Fibroblast of skin of left biceps (primary cell): Measurements from ENCODE around the gene CEP112.

Experiments used
- DNase-seq, 2 experiments: peaks; one replicate each; pipeline ENCODE4 v3.0.0-alpha.2; 2013; ENCODE audit warnings: low read depth in 2 of 2

Gene CEP112

DNA sequence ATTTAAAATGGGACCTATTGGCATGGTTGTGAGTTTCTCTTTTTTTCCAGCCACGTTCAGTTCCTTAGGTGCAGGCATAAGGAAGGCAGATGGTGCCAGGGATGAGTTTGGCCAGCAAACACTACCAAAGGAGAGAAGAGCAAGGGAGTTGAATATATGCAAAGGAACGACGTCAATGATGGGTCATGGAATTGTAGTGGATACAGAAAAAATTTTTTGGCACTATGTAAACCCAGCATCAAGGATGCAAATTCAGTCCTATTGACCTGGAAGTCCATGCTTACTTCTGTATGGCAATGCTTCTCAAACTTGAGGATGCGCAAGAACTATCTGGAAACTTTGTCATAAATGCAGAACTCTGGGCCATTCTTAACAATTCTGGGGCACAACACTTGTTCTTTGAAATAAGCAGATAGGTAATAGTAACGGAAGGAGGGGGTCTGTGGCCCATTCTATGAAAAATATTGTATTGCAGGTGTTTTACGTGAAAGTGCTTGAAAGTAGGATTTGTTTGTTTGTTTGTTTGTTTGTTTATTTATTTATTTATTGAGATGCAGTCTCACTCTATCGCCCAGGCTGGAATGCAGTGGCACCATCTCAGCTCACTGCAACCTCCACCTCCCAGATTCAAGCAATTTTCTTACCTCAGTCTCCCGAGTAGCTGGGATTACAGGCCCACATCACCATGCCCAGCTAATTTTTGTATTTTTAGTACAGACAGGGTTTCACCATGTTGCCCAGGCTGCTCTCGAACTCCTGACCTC lies 19.3 kb upstream of the CEP112 start:
- no peak for DNase-seq

DNA sequence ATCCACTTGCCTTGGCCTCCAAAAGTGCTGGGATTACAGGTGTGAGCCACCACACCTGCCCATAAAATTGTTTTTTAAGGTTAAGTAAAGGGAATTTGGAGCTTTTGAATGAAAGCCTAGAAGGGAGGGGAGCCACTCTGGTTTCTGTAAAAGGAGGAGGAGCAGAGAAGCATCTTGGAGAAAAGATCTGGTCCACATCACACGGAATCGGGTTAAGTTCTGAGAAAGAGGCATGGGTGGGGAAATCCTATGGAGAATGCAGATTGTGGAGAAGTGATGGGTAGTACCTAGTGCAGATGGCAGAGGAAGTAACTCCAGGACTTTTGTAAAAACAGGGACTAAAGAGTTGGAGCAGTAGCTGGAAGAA lies 18.3 kb upstream of the CEP112 start:
- DNase-seq: no peak

DNA sequence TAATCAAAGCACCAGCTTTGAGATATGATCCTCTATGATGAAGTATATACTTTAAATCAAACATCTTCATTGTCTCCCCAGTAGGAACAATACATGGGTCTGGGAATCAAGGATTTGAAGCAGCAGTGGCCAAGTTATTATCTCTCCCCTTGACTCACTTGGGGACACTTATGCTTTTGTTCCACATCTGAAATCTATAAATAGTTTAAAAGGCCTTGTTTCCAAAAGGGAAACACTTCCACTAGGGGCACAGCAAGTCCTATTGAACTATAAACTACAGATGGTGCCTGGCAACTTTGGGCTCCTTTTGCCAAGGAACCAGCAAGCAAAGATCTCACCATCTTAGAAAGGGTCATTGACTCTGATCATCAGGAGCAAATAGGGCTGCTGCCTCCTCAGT lies 16.0 kb upstream of the CEP112 start:
- no peak for DNase-seq

DNA sequence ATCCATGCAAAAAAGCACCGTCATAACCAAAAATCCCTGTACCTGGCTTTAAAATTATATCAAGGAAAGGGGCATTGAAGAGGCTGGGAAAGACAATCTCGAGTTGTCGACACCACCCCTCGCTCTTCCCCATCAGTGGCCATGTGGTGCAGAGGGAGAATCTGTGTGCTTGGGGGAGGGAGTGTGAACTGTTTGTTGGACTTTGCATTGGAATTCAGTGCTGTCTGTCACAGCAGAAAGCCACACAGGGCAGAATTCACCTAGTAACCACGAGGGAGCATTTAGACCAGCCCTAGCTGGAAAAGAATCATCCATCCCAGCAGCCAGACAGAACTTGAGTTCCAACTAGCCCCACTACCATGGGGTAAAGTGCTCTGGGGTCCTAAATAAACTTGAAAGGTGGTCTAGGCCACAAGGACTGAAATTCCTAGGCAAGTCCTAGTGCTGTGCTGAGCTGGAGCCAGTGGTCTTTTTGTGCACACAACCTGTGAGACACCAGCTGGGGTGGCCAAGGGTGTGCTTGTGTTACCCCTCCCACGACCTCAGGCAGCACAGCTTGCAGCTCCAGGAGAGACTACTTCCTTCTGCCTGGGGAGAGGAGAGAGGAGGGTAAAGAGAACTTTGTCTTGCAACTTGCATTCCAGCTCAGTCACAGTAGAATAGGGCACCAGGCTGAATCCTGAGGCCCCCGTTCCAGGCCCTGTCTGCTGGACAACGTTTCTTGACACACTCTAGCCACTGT lies 11.5 kb upstream of the CEP112 start:
- no peak for DNase-seq

DNA sequence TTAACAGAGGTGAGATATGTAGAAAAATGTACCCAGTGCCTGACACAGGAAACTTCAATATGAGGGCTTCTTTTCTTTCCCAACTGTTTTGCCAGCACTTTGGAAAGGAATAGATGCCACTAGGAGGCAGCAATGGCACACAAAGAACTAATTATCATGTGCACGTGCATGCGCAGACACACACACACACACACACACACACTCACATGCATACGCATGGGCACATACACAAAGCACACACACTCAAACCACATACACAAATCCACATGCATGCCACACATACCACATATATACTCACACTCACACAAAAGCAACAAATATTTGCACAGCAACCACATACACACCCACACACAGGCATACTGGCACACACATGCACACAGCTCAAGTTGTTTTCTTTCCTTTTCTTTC lies 8.8 kb upstream of the CEP112 start:
- peak; percentile 49 to 56 for DNase-seq

DNA sequence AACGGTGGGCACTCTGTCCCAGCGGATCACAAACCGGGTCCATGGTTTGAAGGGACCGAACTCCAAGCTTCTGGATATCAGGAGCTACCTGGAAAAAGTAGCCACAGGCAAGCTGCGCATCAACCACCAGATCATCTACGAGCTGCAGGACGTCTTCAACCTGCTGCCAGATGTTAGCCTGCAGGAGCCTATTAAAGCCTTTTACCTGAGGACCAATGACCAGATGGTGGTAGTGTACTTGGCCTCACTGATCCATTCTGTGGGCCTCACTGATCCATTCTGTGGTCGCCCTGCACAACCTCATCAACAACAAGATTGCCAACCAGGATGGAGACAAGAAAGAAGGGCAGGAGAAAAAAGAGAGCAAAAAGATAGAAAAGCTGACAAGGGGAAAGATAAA lies 6.3 kb upstream of the CEP112 start:
- DNase-seq: no peak

DNA sequence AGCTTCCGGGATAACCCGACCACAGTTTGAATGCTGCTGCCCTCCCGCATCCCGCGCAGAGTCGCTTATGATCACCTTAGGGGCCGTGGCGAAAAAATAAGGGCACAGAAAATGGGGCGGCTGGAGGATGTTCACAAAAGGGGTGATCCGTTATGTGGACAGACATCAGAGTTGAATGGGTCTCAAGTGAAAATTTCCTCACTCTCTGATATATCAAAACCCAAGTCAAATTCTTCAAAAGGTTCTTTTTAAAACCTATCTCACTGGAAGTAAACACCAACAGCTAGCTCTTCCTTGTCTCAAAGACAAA lies 400 bp upstream of the CEP112 start:
- DNase-seq: no peak

DNA sequence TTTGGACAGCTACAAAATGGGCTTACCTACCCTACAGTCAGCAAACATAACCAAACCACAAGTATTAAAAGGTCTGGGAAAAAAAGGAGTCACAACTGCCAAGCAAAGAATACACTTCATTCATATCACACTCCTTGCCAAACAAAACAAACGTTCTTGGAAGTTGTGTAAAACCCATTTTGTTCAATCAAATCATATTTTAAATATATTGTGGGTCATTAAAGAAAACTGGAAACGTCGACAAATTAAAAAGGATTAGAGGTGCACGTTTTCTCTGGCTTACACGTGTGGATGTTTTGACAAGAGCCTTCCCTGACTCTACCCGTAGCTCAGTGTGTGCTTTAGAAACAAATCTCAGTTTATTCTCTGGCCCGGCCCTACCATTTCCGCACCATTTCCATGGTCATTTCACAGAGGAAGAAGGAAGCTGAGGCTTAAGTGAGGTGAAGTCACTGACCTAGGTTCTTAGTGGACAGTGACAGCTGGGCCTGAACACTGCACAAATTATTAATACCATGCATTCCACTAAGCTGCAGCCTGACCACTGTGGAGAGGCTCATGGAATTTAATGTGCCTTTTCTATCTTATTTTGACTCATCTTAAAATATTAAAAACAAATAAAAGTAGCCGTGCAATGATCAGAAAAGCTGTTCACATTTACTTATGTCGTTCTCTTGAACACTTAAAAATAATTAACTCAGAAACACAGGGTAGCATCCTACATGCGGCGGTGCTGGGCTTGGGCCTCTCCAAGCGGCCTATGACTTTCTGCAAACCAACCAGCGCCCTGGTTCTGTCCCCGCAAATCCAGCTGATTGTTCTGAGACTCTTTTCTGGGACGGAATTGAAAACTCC lies 968 bp downstream of the CEP112 start:
- peak; percentile 13 to 20 for DNase-seq

DNA sequence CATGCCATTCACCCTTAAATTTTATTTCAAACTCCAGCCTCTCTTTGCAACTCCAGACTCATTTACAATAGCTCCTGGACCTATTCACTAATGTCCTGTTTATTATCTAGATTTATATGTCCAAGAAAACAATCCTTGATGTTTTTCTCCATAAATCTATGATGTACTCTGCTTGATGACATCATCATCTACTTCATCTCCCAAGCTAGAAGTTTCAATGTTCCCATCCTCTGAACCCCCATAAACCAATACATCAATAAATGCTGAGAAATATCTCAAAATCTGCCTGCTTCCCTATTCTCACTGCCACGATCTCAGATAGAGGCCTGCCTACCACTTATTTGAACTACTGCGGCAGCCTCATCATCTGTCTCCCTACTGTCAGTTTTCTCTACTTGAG lies 4.2 kb downstream of the CEP112 start:
- DNase-seq: no peak

DNA sequence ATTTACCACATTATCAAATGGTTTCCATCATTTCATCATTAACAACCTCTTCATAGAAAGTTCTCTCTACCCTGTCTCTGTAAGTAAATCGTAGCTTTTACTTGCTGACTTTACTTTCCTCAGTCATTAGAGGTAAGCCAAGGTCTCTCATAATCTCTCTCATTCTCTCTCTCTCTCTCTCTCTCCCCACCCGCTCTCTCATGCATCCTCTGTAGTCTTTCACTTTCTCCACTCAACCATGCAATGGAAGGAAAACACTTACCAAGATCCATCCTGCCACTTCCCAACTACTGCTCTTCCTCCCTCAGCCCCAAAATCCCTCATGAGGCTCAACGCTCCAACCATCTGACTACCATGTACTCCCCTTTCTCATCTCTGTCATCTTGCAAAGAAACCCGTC lies 6.1 kb downstream of the CEP112 start:
- no peak for DNase-seq

DNA sequence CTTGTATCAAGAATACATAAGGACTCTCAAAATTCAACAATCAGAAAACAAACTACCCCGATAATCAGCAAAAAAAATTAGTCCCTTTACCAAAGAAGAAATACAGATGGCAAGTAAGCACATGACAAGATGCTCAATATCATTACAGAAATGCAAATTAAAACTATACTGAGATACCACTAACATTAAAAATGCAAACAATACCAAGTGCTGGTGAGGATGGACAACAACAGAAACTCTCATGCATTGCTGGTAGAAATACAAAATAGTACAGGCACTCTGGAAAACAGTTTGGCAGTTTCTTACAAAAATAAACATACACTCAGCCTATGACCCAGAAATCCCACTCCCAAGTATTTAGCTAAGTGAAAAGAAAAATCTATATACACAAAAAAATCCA lies 7.5 kb downstream of the CEP112 start:
- no peak for DNase-seq

DNA sequence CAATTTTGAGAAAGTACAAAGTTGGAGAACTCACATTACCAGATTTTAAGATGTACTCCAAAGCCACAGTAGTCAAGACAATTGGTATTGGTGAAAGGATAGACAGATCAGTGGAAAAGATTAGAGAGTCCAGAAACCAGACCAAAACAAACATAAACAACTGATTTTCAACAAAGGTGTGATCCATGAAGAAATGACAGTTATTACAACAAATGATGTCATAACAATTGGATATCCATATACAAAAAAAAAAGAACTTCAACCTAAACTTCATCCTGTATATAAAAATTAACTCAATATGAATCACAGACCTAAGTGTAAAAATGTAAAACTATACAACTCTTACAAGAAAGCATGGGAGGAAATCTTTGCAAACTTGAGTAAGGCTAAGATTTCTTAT lies 8.4 kb downstream of the CEP112 start:
- no peak for DNase-seq

DNA sequence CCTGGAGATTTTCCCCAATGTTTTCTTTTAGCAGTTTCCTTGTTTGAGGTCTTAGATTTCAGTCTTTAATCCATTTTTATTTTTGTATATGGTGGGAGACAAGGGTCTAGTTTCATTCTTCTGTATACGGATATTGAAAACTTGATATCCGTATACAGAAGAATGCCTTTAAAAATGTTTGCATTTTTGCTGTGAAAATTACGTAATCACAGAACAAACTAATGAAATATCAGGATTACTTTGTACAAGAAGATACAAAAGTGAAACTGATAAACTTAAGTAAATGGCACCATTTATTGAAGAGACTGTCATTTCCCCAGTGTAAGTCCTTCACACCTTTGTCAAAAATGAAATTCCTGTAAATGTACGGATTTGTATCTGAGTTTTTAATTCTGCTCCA lies 13.3 kb downstream of the CEP112 start:
- DNase-seq: no peak

DNA sequence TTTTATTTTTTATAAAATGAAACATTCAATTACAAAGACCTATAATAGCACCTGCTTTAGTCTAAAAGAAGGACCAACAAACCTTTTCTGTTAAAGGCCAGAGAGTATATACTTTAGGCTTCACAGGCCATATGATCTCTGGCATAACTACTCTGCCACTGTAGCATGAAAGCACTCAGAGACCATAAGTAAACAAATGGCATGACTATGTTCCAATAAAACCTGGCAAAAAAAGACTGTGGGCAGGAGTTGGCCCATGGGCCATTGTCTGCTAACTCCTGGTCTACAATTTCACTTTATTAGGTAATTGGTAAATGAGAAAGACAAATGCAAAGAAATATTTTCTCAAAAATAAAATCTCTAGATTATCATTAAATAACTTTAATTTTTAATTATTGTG lies 14.9 kb downstream of the CEP112 start:
- DNase-seq: no peak

DNA sequence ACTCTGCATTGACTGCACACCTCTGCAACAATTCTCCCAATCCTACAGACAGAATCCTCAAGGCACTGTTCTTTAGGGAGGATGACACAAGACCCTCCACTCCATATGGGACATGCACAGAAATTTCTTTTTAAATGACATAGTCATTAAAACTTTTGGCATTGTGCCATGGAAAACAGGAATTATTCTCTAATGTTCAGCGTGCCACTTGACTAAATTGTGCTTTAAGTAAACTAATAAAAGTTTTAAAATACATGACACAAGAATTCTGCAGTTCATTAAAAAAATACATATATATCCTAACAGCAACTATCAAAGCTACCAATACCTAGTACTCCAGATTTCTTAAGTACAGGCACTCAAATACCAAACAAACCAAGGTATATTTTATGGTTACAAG lies 16.0 kb downstream of the CEP112 start:
- no peak for DNase-seq

DNA sequence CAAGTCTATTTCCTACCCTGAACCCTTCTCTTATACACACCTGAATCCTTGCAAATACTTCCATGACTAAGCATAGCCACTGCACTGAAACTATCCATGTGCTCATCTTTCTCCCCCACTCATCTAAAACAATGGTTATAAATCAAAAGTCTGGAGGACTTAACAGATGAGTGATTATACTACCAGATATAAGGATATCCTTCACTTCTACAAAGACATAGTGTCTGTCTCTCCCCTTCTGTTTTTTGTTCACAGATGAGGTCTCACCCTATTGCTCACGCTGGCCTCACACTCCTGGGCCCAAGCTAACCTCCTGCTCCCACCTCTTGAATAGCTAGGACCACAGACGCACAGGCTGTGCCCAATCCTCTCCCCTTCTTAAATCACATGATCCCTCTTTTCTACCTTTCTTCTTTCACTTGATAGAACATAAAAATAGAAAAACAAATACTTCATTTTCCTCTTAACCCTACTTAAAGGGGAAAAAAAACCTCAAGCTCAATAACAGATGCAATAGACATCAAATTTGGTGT lies 19.2 kb downstream of the CEP112 start:
- DNase-seq: no peak

DNA sequence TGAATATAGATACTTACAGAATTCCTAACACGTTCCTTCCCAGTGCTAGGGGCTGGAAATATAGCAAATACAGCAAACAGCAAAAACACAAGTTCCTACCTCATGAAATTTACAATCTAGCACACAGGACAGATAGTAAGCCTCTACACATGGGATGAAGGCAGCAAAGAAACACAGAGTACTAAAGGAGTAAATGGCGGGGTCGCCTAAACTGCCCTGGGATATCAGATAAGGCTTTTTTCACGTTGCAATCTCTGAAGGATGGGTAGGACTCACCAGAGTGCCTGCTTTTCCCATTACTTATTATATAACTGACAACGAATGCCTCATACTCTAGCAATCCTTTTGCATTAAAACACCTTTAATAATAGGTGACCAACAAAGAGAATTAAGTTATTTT lies 19.8 kb downstream of the CEP112 start:
- DNase-seq: no peak

DNA sequence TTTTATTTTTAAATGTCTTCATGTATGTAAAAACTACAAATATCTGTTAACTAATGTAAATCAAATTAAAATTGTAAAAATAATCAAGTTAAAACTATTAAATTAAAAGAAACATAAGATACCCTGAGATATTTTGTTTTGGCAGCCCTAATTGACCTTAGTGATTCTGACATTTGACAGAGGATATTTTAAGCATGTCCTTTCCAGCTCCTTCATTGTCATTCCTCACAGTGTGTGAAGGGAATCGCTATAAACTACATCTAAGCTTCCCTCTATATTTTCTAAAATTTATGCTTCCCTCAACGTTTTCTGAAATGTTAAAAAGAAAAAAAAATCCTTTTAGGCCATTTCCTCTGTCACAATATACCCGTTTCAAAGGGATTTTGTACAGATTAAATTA lies 20.2 kb downstream of the CEP112 start:
- DNase-seq: no peak

DNA sequence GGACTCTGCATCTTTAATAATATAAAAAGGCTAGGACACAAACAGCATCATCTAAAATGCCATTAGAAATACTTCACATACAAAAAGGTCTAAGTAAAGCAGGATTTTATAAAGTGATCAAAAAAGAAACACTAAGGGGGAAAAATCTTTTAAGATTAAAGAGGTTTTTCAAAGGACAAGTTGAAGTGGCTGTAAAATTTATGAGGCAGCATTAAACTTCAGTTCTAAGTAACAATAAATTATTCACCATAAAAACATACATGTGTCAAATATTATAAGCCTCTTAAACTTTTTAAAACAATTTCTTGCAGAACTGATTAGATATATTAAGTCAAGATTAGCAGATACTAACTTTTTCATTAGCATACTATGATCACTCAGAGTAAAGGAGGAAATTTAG lies 20.8 kb downstream of the CEP112 start:
- DNase-seq: no peak

DNA sequence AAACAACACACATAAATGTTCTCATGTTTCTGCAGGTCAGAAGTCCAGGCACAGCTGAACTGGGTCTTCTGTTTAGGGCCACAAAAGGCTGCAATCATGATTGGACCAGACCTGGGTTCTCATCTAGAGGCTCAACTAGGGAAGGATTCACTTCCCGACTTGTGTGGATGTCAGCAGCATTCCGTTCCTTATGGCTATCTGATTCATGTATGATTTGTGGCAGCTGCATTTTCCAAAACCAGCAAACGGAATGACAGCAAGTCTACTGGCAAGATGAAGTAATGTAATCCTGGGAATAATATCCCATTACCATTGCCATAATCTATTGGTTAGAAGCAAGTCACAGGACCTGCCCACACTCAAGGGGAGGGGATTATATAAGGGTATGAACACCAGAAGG lies 22.1 kb downstream of the CEP112 start:
- no peak for DNase-seq

DNA sequence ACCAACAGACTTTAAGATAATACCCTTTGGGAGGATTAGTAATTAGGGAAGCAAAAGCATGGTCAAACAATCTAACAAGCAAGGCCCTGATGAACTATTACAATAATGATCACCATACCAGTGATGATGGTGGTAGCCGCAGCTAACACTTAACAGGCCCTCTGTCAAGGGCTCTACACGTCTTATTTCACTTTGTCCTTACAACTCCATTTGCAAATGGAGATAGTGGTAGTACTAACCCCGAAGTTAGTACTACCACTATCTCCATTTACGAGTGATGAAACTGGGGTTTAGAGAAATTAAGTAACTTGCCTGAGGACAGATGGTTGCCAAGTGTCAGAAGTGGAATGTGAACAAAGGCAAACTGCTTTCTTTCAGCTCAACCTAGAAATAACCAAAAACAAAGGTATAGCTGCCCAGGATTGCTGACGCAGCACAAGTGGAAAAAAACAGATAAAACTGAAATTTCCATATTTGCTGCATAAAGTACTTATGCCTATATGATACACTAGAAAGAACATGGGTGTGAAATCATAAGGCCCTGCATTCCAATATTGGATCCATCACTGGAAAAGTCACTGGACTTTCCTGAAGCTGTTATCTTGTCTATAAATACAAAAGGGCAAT lies 24.6 kb downstream of the CEP112 start:
- no peak for DNase-seq

DNA sequence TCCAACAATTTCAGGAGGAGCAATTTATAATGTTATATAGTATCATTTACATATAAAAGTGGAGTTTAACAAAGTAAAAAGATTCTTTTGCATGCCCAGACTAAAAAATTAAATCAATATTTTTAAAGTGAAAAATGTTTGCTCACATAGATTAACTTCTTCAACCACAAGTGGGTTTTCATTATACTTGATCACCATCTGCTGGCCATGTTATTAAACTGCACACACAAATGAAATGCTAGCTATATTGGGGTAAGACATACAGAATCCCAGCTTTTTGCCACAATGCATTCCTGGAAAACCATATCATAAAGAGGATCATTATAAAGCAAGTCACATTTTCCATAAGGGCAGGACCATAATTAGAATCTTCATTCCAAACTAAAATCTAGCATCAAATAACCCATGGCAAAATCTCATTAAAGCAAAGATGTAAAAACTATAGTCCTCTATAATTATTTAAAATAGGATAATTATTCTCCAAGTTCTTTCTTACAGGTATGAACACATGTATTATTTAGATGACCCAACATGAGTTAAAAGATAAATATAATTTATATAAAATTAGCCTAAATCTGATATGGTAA lies 26.3 kb downstream of the CEP112 start:
- DNase-seq: peak; percentile 34 to 49
